ENCODE data around the gene RETN.

The RETN gene, protein sequence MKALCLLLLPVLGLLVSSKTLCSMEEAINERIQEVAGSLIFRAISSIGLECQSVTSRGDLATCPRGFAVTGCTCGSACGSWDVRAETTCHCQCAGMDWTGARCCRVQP

DNA sequence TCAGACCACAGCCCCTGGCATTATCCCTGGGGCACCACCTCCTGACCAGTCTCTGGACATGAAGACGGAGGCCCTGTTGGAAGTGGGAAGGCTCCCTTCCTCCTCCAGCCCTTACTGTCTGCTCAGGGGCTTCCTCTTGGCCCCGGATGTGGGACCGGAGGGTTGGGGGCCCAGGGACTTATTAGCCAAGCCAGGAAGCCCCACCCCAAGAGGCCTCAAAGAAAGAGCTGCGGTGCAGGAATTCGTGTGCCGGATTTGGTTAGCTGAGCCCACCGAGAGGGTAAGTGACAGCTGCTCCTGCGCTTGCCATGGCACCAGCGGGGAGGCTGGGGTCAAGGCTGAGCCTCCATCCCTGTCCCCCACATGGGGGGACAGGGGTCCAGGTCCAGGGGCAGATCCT, at the start of gene RETN:
Gene RETN (plus strand): TSS at position 208 of the 400 bp plus-strand sequence. CDS start 278 bp downstream, outside the sequence.
- TF ChIP-seq, protein P1, sequence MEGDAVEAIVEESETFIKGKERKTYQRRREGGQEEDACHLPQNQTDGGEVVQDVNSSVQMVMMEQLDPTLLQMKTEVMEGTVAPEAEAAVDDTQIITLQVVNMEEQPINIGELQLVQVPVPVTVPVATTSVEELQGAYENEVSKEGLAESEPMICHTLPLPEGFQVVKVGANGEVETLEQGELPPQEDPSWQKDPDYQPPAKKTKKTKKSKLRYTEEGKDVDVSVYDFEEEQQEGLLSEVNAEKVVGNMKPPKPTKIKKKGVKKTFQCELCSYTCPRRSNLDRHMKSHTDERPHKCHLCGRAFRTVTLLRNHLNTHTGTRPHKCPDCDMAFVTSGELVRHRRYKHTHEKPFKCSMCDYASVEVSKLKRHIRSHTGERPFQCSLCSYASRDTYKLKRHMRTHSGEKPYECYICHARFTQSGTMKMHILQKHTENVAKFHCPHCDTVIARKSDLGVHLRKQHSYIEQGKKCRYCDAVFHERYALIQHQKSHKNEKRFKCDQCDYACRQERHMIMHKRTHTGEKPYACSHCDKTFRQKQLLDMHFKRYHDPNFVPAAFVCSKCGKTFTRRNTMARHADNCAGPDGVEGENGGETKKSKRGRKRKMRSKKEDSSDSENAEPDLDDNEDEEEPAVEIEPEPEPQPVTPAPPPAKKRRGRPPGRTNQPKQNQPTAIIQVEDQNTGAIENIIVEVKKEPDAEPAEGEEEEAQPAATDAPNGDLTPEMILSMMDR (IDR thresholded peaks at IDR 0.05), result no peak
- no peak for DNase-seq (ENCODE audit: low spot score)
- no peak within 1 kb of the TSS for H3K4me3 ChIP-seq
- H3K27ac ChIP-seq, result no peak within 1 kb of the TSS

DNA sequence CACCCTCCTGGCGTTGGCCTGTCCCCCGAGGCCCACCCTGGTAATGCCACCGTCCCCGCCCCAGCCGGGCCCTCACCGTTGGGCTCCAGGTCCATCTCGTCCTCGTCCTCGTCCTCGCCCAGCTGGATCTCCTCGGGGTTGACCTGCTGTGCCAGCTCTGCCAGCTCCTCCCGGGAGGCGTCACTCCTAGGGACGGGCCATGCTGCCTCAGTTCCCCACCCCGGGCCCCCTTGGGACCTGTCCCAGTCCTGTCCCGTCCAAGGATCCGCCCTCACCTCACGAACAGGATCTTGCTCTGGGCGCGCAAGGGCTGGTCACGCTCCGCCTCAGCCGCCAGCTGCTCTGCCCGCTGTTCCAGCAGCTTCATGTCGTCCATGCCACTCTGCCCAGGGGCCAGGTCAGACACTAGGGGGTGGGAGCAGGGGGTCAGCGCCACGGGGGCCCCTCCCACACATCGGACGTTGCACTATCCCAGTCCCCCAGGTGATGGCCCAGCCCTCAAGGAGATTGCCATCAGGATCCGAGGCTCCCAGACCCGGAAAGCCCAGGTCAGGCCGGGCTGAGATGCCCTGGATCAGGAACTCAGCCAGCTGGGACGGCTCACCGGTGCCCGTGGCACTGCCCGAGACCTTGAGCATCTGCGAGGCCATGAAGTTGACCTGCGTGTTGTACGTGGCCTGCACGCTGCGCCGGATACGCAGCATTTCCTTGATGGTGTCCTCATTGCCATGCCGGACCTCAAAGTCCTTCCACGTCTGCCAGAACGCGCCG, 49.0 kb upstream of the RETN start:
- H3K4me3 ChIP-seq, result no peak overlapping the region
- DNase-seq (ENCODE audit: low spot score), result no peak
- TF ChIP-seq, protein P1 (IDR thresholded peaks at IDR 0.05), result no peak
- no peak overlapping the region for H3K27ac ChIP-seq

DNA sequence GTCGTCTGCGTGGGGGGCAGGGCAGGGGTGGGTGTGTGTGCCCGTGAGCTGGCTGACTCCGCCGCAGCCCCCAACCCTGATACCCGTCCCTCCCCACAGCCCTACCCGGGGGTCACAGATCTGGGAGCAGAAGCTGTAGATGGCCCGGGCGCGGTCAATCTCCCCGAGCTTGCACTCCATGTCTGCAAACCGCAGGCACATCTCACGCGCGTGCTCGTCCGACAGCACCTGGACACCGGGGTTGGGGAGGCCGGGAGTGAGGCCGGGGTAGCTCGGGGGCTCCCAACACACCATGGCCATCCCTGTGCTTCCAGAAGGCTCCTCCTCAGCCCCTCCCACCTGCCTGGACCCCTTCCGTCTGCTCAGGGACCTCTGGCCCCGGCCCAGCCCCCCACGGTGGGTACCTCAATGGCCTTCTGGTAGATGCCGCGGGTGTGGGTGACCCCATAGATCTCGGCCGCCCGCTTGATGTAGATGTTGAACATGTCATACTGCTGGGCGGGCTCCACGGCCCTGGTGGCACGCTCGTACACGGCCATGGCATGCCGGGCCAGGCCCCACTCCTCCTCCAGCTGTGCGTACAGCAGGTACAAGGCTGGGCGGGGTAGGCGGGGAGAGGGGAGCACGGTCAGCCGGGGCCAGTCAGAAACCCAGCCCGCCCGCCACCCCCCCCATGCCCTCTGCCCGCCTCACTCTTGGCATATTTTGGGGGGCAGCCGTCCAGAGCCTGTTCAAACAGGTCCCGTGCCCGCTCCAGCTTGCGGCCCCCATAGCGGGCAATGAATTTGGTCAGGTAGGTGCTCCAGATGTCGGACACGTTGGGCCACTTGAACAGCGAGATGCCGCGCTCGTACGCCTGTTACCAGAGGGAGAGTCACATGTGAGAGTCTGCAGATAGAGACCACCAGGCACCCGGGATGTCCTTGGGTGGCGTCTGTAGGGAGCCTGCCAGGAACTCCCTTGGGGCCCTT, 48.1 kb upstream of the RETN start:
- no peak overlapping the region for H3K27ac ChIP-seq
- TF ChIP-seq, protein P1 (IDR thresholded peaks at IDR 0.05), result no peak
- no peak overlapping the region for H3K4me3 ChIP-seq
- DNase-seq (ENCODE audit: low spot score), result no peak

DNA sequence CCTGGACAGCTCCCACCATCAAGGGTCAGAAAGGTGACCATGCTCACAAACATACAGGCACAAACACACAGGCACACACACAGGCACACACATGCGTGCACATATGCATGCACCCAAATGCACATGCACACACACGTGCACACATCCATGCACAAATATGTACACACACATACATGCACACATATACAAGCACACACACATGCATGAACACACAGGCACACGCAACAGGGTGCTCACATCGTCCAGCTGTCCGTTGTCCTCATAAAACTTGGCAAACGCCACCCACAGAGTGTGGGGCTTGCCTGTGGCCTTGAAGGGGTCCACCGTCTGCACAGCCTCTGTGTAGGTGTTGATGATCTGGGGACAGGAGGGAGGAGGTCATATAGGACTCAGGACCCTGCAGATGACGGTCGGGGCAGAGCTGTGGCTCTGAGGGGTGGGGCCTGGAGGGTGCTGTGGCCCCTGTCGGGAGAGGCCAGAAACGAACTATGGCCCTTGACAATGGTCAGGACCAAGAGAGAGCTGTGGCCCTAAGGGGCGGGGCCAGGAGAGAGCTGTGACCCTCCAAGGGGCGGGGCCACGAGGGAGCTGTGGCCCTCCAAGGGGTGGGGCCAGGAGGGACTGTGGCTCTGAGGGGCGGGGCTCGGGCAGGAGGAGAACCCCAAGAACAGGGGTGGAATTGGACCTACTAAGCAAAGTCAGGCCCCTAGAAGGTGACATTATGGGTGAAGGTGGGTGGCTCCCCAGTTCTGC, 45.7 kb upstream of the RETN start:
- DNase-seq (ENCODE audit: low spot score), result no peak
- no peak overlapping the region for H3K27ac ChIP-seq
- TF ChIP-seq, protein P1 (IDR thresholded peaks at IDR 0.05), result no peak
- H3K4me3 ChIP-seq, result no peak overlapping the region

DNA sequence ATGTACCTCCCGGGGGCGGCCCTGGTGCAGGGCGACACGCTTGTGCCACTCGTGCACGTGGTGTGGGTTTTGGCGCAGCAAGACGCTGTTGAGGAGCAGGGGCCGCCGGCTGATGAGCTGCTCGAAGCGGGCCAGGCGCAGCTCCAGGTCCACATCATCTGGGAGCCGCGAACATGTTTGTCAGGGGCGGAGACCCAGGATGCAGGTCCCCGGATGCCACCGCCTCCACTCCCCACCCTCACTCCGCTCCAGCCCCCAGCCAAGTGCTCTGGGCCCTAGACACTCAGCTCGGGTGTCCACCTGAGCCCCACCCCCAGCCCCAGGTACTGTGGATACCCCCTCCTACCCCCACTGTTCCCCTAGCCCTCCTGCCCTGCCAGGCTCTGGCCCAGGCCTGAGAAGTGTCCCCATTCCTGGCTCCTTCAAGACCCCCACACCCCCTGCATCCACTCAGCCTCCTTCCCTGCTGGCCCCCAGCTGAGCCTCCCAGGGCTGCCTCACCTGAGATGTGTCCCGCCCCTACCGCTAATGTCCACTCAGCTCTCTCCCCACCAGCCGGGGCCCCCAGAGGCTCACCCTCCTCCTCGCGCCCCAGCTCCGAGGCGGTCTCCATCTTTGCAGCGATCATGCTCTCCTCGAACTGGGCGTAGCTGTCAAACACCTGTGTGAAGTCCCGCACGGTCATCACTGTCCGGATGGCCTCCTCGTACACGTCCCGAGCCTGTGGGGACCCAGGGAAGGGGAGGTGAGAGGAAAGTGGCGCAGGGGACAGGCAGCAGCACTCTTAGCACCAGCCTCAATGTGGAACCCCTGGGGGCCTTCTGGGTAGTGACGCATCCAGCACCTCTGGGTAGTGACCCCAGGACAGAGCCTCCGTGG, 44.9 kb upstream of the RETN start:
- no peak overlapping the region for H3K27ac ChIP-seq
- H3K4me3 ChIP-seq, result no peak overlapping the region
- TF ChIP-seq, protein P1 (IDR thresholded peaks at IDR 0.05), result no peak
- no peak for DNase-seq (ENCODE audit: low spot score)

DNA sequence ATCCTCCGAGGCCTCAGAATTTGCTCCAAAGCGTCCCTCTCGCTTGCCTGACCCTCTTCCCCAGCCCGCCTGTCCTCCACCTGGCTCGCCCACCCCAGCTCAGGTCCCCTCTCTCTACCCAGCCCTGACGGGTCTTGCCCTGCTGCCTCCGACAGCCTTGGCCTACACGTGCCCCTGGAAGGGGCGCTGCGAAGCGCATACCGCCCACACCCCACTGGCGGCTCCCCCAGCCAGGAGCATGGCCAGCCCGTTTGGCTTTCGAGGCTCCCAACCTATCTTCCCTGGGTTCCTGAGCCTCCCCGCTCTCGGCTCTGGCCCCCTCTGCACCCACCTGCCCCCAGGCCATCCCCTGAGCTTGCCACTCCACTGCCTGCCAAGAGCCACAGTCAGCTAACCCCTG, 44.0 kb upstream of the RETN start:
- Histone ChIP-seq H3K27ac (no peak overlapping the region), H3K4me3 (no peak overlapping the region)
- DNase-seq (ENCODE audit: low spot score), result no peak
- TF ChIP-seq, protein P1 (IDR thresholded peaks at IDR 0.05), result no peak
